Ectodermal cell (in vitro differentiated cells): ENCODE data around the gene TPI1.
A peak's percentile ranks its signal among the peaks of the same experiment; 100 is the strongest.
"Not testable (repeated sequence)": the region's sequence is repeated elsewhere in the genome, so short reads cannot be mapped to it uniquely, and the experiment has no call there.

Experiments
- H3K27ac ChIP-seq: 2 replicates; pipeline ENCODE4 v1.7.0; 2013; ENCODE audit warnings: mild to moderate bottlenecking, low read depth, low read length; ENCODE audit not compliant: insufficient read depth, poor library complexity, severe bottlenecking
- H3K27me3 ChIP-seq: 2 replicates; pipeline ENCODE4 v1.7.0; 2013; ENCODE audit warnings: mild to moderate bottlenecking, low read length; ENCODE audit not compliant: insufficient read depth, control insufficient read depth, poor library complexity, severe bottlenecking
- H3K36me3 ChIP-seq: one replicate; pipeline ENCODE4 v1.7.0; 2013; ENCODE audit warnings: low read length; ENCODE audit not compliant: control insufficient read depth, insufficient read depth
- H3K4me1 ChIP-seq: one replicate; pipeline ENCODE4 v1.7.0; 2013; ENCODE audit warnings: low read length; ENCODE audit not compliant: control insufficient read depth, insufficient read depth
- H3K4me3 ChIP-seq: 2 replicates; pipeline ENCODE4 v1.7.0; 2013; ENCODE audit warnings: low read depth, low read length, control low read depth; ENCODE audit not compliant: insufficient read depth
- H3K9me3 ChIP-seq: 2 replicates; pipeline ENCODE4 v1.7.0; 2013; ENCODE audit warnings: mild to moderate bottlenecking, low read length, moderate library complexity; ENCODE audit not compliant: control insufficient read depth
- WGBS, 2 experiments: methylation state at CpG; one replicate each; pipeline ENCODE4 v1.1.7; 2013; ENCODE audit warnings: missing lambda C conversion rate in 2 of 2; 5-methylcytosine and 5-hydroxymethylcytosine counted together

The TPI1 gene

DNA sequence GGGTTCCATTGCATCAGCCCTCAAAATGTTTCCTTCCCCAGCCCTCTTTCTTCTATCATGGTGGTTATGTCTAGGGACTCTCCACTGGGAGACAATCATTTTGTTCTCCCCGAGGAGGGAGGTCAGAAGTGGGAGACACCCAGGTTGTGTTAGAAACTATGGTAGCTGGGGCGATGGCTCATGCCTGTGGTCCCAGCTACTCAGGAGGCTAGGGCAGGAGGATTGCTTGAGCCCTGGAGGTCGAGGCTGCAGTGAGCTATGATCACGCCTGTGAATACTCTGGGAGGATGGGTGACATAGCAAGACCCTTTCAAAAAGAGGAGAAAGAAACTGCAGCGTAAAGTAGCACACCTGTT lies 24.3 kb downstream of the TPI1 start:
- H3K27ac ChIP-seq, result no peak overlapping the region
- no peaks in the 10 kb centered on the region for H3K9me3 ChIP-seq

DNA sequence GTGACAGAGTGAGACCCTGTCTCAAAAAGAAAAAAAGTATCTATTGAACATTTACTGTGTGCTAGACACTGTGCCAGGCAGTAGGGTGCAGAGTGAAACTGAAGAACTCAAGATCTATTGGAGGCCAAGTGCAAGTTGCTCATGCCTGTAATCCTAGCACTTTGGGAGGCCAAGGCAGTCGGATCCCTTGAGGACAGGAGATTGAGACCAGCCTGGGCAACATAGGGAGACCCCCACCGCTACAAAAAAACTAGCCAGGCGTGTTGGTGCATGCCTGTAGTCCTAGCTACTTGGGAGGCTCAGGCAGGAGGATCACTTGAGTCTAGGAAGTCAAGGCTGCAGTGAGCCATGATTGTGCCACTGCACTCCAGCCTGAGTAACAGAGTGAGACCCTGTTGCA lies 25.4 kb downstream of the TPI1 start:
- not testable (repeated sequence) for H3K9me3 ChIP-seq, H3K4me1 ChIP-seq, H3K27me3 ChIP-seq, H3K36me3 ChIP-seq, H3K4me3 ChIP-seq, H3K27ac ChIP-seq
- 93 to 96% methylated on average over 3 of the region's 3 CpGs for WGBS, 2 experiments

More for the DNA sequence above, 24.3 kb downstream of the TPI1 start:
- Histone ChIP-seq H3K4me1 (no peaks in the 10 kb centered on the region), H3K27me3 (no peaks in the 10 kb centered on the region), H3K36me3 (no peaks in the 10 kb centered on the region), H3K4me3 (peak overlapping the region; percentile 43)
- WGBS, 2 experiments, result 92 to 93% methylated on average over 5 of the region's 5 CpGs

DNA sequence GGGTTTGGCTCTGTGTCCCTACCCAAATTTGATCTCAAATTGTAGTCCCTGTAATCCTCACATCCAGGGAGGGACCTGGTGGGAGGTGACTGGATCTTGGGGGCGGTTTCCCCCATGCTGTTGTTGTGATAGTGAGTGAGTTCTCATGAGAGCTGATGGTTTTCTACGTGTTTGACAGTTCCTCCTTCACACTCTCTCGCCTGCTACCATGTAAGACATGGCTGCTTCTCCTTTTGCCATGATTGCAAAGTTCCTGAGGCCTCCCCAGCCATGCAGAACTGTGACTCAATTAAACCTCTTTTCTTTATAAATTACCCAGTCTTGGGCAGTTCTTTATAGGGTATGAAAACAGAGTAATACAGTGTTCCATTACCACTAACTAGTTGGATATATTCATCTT lies 27.0 kb downstream of the TPI1 start:
- no peaks in the 10 kb centered on the region for H3K4me1 ChIP-seq
- H3K9me3 ChIP-seq, result no peaks in the 10 kb centered on the region
- H3K4me3 ChIP-seq, result no peak overlapping the region
- H3K36me3 ChIP-seq, result no peaks in the 10 kb centered on the region
- H3K27me3 ChIP-seq, result no peaks in the 10 kb centered on the region
- 82 to 85% methylated on average over 3 of the region's 3 CpGs for WGBS, 2 experiments
- H3K27ac ChIP-seq, result no peak overlapping the region

DNA sequence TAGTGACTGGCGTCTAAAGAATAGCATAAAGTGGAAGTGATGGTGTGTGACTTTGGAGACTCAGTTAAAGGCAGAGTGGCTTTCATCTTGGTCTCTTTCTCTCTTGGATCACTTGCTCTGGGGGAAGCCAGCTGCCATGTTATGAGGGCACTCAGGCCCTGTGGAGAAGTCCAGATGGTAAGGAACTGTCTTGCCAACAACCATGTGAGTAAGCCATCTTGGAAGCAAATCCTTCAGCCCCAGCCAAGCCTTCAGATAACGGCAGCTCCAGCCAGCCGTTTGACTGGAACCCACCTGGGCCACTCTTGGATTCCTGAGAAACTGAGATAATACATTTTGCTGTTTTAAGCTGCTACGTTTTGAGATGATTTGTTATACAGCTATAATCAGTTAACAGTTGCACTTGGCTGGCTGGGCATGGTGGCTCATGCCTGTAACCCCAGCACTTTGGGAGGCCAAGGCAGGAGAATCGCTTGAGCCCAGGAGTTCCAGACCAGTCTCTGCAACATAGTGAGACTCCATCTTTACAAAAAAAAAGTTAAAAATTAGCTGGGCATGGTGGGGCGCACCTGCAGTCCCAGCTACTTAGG lies 29.6 kb downstream of the TPI1 start:
- no peak overlapping the region for H3K4me3 ChIP-seq
- no peaks in the 10 kb centered on the region for H3K36me3 ChIP-seq
- H3K27me3 ChIP-seq, result no peaks in the 10 kb centered on the region
- H3K4me1 ChIP-seq, result no peaks in the 10 kb centered on the region
- 82 to 88% methylated on average over 6 of the region's 6 CpGs for WGBS, 2 experiments
- no peak overlapping the region for H3K27ac ChIP-seq
- no peaks in the 10 kb centered on the region for H3K9me3 ChIP-seq

DNA sequence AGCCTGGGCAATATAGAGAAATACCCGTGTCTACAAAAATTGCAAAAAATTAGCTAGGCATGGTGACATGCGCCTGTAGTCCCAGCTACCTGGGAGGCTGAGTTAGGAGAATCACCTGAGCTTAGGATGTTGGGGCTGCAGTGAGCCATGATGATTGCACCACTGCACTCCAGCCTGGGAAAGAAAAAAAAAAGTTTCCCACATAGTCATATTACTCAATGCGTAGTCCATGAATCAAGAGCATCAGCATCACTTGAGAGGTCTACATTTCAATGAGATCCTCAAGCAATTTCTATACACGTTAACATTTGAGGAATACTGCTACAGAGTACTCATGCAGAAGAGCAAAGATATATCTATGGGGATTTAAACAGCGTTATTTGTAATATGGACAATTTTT lies 32.1 kb downstream of the TPI1 start:
- Histone ChIP-seq H3K9me3 (no peaks in the 10 kb centered on the region), H3K4me3 (no peak overlapping the region), H3K27ac (no peak overlapping the region), H3K36me3 (no peaks in the 10 kb centered on the region), H3K27me3 (no peaks in the 10 kb centered on the region), H3K4me1 (peaks cover 4% of the 10 kb centered on the region)
- WGBS, 2 experiments, result 89 to 93% methylated on average over 5 of the region's 5 CpGs

DNA sequence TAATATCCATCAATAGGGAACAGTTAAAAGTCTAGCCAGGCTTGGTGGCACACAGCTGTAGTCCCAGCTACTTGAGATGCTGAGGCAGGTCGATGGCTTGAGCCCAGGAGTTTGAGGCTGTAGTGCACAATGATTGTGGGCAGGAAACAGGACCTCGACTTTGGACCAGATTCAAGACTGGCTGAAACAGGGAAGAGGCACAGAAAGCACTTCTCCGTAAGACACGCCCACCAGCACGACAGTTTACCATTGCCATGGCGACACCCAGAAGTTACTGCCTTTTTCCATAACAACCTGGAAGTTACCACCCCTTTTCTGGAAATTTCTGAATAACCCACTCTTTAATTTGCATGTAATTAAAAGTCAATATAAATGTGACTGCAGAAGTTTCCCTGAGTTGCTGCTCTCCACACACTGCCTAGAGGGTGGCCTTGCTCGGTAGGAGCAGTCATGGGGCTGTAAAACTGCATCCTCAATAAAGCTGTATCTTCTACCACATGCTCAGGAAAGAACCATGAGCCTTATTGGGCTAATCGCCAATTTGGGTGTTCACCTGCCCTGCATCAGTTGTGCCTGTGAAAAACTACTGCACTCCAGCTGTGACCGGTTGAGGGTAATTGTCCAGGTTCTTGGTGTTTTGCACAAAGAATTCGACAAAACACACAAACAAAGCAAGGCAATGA lies 32.6 kb downstream of the TPI1 start:
- H3K27me3 ChIP-seq, result no peaks in the 10 kb centered on the region
- H3K4me3 ChIP-seq, result no peak overlapping the region
- H3K36me3 ChIP-seq, result no peaks in the 10 kb centered on the region
- peaks cover 4% of the 10 kb centered on the region for H3K4me1 ChIP-seq
- no peak overlapping the region for H3K27ac ChIP-seq
- WGBS, 2 experiments, result 85 to 87% methylated on average over 10 of the region's 10 CpGs
- H3K9me3 ChIP-seq, result no peaks in the 10 kb centered on the region

DNA sequence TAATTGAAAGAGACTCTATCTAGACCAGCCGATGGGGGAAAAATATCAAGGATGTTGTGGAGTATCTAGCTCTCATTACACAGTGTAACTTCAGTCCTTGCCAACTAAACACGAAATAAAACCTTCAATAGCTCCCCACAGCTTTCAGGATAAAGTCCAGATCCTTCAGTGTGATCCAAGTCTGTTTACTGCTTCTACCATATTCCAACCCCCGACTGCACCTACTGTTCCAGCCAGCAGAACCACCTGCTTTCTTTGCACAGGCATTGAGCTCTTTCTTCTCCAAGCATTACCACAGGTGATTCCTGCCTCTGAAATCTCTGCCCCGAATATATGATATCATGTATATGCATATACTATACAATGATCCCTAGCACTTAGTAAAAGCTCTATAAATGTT lies 35.1 kb downstream of the TPI1 start:
- Histone ChIP-seq H3K36me3 (no peaks in the 10 kb centered on the region), H3K4me1 (peaks cover 11% of the 10 kb centered on the region), H3K27me3 (no peaks in the 10 kb centered on the region), H3K4me3 (no peak overlapping the region), H3K9me3 (no peaks in the 10 kb centered on the region), H3K27ac (no peak overlapping the region)
- 88 to 96% methylated on average over 3 of the region's 4 CpGs for WGBS, 2 experiments

DNA sequence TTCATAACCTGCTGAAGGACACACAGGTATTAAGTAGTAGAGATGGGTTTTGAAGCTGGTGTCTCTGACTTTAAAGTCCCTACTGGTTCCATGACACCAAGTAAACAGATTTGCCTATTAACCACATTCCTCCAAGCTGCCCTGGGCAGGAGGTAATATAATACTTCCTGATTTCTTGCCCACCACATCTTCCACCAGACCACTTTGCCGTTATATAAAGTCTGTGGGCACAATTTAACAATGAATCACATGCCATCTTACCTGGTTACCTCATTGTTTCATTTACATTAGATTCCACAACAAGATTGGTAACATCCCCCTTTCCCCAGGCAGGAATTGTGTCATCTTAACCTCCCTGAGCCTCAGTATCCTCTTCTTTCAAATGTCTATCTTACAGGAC lies 36.4 kb downstream of the TPI1 start:
- no peaks in the 10 kb centered on the region for H3K27me3 ChIP-seq
- peaks cover 11% of the 10 kb centered on the region for H3K4me1 ChIP-seq
- no peaks in the 10 kb centered on the region for H3K36me3 ChIP-seq
- no peak overlapping the region for H3K27ac ChIP-seq
- WGBS, 2 experiments, result 95 to 100% methylated on average over 1 of the region's 1 CpG
- no peaks in the 10 kb centered on the region for H3K9me3 ChIP-seq
- H3K4me3 ChIP-seq, result no peak overlapping the region

DNA sequence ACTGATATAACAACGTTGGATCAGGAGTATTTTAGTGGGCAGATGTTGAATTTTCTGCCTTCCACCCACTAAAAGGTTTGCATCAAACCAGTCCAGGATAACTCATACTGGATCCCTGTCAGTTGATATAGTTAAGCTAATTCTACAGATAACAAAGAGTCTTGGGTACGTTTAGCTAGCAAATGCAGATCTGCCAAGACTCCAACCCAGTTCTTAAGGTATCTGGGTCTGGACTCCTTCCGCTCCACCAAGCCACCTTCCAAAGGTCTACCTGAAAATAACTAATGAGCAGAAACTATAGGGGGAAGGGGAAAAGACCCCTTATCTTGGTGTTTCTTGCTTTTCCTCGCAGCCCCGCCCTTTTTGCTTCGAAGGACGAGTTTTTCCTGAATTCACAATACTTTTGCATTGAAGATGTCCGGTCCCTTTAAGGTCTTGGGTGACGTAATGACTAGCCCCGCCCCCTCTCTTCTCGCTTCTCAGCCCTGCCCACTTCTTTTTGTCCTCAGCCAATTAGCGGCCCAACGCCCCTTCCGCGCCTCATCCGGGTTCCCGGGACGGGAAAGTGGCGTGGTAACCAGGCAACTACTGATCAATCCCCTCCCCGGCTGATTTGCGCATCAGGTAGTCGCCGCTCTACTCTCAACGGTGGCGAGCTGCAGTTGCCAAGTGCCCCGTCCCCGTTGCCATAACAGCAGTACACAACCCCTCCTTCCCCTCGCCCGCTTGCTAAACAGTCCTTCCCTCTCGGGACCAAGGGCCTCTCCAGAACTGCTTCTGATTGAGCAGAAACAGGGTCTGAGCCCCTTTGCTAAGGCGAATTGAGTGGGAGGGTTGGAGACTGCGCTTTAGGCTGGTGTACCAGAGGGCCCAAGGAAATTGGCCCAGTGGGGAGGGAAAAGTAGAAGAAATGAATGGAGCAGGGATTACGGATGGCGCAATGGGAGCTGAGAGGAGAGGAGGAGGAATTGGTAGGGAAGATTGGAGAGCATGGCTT lies 37.2 kb downstream of the TPI1 start, which contains the start of gene LRRC23:
Gene LRRC23 (plus strand): TSS at position 543 of the 997 bp plus-strand sequence. CDS start 812 bp downstream, outside the sequence.
- Histone ChIP-seq H3K4me3 (peak within 1 kb of the TSS; percentile 28), H3K9me3 (no peaks in the 10 kb centered on the region), H3K27me3 (no peaks in the 10 kb centered on the region), H3K27ac (peak within 1 kb of the TSS; percentile 89), H3K36me3 (no peaks in the 10 kb centered on the region), H3K4me1 (peaks cover 11% of the 10 kb centered on the region)
- WGBS, 2 experiments, result 7 to 9% methylated on average over 33 to 34 of the region's 34 CpGs
